ENCODE measurements around the gene LYRM4.

The LYRM4 gene

DNA sequence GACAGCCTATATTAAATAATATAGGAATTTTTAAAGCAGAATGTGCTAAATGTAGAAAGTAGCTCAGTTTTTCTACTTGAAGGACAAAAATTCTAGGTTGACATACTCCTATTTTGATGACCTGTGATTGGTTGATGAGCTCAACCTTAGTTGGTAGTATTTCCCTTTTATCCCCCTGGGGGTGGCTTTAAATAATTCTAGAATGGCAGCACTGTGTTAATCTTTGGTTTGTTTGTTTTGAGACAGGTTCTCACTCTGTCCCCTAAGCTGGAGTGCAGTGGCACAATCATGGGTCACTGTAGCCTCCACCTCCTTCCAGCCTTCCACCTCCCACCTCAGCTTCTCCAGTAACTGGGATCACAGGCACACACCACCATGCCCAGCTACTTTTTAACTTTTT, 29.8 kb upstream of the LYRM4 start:
- DNase-seq (ENCODE audit: low spot score): no peak
- no peak overlapping the region for H3K27ac ChIP-seq
- TF ChIP-seq, protein P1, sequence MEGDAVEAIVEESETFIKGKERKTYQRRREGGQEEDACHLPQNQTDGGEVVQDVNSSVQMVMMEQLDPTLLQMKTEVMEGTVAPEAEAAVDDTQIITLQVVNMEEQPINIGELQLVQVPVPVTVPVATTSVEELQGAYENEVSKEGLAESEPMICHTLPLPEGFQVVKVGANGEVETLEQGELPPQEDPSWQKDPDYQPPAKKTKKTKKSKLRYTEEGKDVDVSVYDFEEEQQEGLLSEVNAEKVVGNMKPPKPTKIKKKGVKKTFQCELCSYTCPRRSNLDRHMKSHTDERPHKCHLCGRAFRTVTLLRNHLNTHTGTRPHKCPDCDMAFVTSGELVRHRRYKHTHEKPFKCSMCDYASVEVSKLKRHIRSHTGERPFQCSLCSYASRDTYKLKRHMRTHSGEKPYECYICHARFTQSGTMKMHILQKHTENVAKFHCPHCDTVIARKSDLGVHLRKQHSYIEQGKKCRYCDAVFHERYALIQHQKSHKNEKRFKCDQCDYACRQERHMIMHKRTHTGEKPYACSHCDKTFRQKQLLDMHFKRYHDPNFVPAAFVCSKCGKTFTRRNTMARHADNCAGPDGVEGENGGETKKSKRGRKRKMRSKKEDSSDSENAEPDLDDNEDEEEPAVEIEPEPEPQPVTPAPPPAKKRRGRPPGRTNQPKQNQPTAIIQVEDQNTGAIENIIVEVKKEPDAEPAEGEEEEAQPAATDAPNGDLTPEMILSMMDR (conservative IDR thresholded peaks at IDR 0.05; ENCODE audit: low read depth): no peak
- ChIA-PET POLR2A (ENCODE audit: low non-redundant PET) (no interaction called here), CTCF (interaction anchor here (0.6 kb wide), 1 partner anchor 12 kb away, joined by 3 read pairs; no protein-coding TSS in a partner anchor)

DNA sequence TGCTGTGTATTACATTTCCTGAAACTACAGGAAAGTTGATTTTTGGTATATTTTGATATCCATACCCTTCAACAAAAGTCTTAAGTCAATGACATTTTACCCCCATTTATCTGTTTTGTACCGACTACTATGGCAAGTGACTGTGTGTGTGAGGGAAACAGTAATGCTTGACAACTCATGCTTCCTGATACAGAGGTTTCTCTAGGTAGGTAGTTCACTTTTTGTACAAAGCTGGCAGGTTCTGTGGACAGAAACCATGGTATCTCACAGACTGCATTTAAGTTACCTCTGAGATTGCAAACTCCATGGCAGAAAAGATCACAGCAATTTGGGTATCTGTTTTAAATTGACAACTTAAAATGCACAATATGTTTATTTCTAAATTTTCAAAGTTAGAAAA, 29.3 kb upstream of the LYRM4 start:
- no peak overlapping the region for H3K27ac ChIP-seq
- no peak for DNase-seq (ENCODE audit: low spot score)
- POLR2A ChIA-PET (ENCODE audit: low non-redundant PET): no interaction called here
- TF ChIP-seq, protein P1 (conservative IDR thresholded peaks at IDR 0.05; ENCODE audit: low read depth): no peak
- CTCF ChIA-PET: no interaction called here

DNA sequence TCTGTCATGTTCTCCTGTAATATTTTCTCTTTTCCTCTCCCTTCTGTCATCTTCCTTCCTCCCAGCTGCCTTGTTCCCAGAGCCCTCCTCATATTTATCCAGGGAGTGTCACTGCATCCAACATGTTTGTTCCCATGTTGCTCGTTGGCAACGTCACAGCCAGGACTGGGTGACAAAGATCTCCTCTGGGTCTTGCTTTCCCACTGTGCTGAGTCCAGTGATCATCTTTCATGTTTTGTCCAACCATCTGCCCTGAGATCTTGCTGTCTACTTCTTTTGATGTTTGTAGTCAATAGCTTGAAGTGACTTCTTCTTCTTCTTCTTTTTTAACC, 27.2 kb upstream of the LYRM4 start:
- ChIA-PET CTCF (interaction anchor here (0.6 kb wide), 1 partner anchor 37 kb away, joined by 3 read pairs; no protein-coding TSS in a partner anchor), POLR2A (ENCODE audit: low non-redundant PET) (no interaction called here)
- no peak for DNase-seq (ENCODE audit: low spot score)
- TF ChIP-seq, protein P1 (conservative IDR thresholded peaks at IDR 0.05; ENCODE audit: low read depth): no peak
- H3K27ac ChIP-seq: no peak overlapping the region

DNA sequence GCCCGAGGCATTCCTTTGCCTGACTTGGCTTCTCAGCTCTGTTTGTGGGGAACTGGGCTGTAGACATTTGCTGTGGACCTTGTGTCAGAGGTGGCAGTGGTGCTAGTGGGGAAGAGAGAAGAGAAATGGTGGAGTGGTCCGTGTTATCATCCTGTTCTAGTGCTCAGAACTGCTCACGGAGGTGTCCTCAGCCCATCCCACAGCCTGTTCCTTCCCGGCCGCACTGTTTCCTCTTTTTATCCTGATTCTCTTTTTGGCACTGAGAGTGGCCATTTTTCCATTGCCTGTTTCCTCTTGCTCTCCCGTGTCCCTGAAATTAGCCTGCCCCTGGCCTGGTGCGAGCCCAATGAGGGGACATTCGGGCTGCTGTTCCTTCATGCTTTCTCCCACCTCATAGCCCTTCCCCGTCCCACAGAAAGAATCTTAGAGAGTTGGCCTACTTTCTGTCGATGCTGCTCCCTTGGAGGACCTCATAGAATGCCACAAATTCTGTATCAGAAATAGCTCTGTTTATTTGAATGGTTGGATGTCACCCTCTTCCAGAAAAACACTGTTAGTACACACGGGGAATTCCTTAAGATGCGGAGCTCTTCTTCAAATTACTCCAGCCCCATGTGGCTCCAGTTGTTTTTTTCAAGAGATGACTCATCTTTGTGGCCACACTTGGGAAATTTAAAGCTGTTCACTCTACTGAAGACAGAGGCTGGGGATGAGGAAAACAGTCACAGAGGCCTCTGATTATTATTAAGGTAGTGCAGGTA, 26.6 kb upstream of the LYRM4 start:
- TF ChIP-seq, protein P1 (conservative IDR thresholded peaks at IDR 0.05; ENCODE audit: low read depth): no peak
- CTCF ChIA-PET: interaction anchor here (0.6 kb wide), 2 partner anchors 37 to 182 kb away, joined by 3 read pairs; no protein-coding TSS in a partner anchor
- POLR2A ChIA-PET (ENCODE audit: low non-redundant PET): no interaction called here

DNA sequence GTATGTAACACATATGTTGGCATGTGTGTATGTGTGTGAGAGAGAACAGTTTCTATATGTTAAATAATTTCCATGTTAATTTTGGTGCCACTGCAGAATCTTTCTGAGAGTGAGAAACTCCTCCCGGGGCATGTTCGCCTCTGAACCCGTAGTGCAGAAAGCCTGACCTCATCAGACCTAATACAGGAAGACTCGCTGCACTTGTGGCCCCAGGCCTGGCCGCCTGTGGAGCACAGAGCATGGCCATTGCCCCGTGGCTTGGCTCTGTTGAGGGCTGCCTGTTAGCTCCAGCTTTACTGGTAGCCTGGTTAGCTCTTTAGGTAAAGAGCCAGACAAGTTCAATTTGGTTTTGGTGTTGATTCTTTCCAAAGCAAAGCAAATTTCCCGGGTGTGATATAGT, 26.0 kb upstream of the LYRM4 start:
- ChIA-PET POLR2A (ENCODE audit: low non-redundant PET) (no interaction called here), CTCF (no interaction called here)
- H3K27ac ChIP-seq: no peak overlapping the region
- DNase-seq (ENCODE audit: low spot score): no peak
- TF ChIP-seq, protein P1 (conservative IDR thresholded peaks at IDR 0.05; ENCODE audit: low read depth): no peak

More for the DNA sequence above, 26.6 kb upstream of the LYRM4 start:
- DNase-seq (ENCODE audit: low spot score): peak; percentile 63
- H3K27ac ChIP-seq: no peak overlapping the region

DNA sequence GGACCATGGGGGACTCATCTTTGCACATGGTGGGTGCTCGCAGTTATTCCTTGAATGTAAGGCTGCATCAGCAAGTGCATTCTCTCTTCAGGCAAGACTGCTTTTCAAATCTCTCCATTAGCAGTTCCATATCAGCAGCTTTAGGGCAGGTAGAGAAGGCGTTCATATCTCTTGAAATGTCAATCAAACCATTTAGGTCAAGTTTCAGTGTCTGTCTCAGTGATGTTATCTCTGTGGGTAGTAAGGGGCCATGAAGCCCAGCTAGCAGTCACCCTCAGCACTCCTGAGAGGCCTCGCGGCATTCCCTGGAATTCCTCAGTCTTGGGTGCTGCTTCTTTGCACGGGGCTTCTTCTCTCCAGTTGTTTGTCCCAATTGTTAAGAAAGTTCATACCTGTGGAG, 24.8 kb upstream of the LYRM4 start:
- DNase-seq (ENCODE audit: low spot score): no peak
- TF ChIP-seq, protein P1 (conservative IDR thresholded peaks at IDR 0.05; ENCODE audit: low read depth): no peak
- no peak overlapping the region for H3K27ac ChIP-seq
- ChIA-PET POLR2A (ENCODE audit: low non-redundant PET) (no interaction called here), CTCF (no interaction called here)
